GM11168 (cell line): ENCODE results near the gene RAB26.
"Not testable (repeated sequence)": the region's sequence is repeated elsewhere in the genome, so short reads cannot be mapped to it uniquely, and the experiment has no call there.

ENCODE experiments used
- in situ Hi-C: fragments of 300-500 bp; cut with MboI; formaldehyde crosslinking; loops from one replicate; pipeline ENCODE4 v1.12.0; 2022; ENCODE audit warnings: low sequenced_read_pairs; ENCODE audit not compliant: unreplicated experiment

Gene RAB26

DNA sequence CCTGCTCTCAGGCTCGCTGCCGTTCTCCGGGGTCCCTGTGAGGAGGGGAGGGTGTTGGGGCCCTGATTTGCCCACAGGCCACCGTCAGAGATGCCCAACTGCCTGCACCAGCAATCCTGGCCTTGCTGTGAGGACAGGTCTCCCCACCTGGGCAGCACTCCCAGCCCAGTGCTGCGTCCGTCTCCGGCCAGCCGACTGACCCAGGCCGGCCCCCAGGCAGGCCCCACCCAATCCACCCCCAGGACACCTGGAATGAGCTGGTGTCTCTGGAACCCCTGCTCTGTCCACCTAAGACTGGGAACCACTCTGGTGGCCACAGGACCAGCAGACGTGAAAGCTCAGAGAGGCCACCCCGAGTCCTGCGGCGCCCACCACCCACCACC lies 32.8 kb upstream of the RAB26 start:
- in situ Hi-C loops: no loop called here

DNA sequence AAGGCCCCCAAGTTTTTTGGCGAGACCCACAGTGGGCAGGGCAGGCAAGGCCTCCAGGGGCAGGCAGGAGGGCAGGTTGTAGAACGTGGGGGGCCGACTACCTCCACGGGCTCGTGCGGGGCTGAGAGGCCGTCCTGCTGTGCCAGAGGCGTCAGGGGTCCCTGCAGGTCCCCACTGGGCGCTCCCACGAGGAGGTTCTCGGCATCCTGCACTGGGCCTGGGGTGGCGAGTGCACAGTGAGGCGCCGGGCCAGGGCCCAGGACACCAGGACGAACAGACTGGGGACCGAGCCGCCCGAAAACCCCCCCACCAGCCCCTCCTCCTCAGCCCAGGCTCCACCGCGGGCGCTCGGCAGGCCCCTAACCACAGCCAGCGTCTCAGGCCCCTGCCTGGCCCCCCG lies 32.0 kb upstream of the RAB26 start:
- in situ Hi-C loops: not testable (repeated sequence)

DNA sequence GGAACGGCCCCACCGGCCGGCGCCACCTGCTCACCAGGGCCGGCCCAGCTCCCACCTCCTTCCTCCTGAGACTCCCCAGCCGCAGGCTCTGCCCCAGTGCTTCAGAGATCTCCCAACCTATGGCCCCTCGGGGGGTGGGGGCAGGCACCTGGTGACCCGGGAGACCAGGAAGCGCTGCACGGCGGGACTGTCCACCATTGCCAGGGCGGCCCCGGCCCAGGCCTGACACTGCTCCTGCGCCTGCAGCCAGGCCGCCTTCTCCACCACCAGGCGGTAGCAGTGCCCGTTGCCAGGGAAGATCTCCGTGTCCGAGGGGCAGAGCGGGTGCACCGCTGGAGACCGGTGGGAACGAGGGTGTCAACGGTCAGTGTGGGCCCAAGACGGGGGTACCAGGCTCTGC lies 31.1 kb upstream of the RAB26 start:
- in situ Hi-C loops: not testable (repeated sequence)

DNA sequence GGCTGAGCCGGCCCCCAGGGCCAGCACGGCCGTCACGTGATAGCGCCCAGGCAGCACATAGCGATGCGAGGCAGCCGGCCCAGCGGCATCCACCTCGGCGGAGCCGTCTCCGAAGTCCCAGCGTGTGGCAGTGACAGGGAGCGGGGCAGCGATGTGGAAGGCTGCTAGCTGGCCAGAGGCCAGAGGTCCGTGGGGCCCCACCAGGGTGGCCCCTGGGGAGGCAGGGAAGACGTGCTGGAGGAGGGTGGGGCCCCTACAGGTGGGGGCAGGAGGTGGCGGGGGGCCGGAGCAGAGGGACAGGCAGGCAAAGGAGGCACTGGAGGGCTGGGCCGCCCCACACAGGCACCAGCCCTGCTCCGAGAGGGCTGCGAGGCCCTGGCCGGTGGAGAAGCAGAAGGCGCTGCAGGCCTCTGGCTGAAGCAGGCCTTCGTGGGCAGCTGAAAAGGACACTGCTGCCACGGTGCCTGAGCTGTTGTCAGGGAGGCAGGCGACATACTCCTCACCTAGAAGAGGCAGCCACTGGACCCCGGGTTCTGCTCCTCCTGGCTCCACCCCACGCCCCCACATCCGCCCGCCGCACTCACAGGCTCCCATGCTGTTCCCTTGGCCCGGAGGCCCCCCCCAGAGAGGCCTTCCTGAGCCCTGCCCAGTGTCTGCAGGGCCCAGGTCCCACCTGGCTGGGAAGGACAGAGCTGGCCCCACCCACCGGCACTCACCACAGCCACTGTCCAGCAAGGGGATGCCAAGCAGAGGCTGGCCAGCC lies 30.3 kb upstream of the RAB26 start:
- in situ Hi-C loops: not testable (repeated sequence)

DNA sequence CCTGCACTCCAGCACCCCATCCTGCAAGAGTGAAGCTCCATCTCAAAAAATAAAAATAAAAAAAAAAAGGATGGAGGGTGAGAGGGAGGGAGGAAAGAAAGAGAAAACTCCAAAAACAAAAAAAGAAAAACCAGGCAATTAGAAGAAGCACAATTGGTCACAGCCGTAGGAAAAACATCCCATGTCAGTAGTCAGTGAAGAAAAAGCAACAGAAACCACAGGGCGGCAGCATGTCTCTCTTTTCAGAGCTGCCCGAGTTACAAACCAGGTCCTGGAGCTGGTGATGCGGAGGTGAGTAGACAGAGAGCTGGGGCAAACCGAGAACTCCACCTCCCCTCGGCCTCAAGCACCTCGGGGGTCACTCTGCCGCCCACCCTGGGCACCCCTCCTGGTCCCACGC lies 27.1 kb upstream of the RAB26 start:
- in situ Hi-C loops: not testable (repeated sequence)

DNA sequence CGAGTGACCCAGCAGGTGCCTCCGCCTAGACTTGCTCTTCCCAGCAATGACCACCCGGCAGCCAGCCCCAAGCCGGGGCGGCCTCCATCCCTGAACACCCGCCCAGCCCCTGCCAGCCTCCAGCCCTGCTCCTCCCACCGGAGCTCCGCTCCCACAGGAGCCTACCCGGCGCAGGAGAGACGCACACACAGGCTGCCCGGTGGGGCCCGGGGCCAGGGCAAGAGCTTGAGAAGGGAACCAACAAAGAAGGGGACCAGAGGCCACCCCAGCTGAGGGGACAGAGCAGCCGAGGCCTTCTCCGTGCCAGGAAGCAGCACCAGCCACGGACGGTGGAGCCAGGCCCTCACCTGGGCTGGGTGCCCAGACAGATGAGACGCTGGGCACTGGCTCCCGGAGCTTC lies 26.6 kb upstream of the RAB26 start:
- in situ Hi-C loops: no loop called here

DNA sequence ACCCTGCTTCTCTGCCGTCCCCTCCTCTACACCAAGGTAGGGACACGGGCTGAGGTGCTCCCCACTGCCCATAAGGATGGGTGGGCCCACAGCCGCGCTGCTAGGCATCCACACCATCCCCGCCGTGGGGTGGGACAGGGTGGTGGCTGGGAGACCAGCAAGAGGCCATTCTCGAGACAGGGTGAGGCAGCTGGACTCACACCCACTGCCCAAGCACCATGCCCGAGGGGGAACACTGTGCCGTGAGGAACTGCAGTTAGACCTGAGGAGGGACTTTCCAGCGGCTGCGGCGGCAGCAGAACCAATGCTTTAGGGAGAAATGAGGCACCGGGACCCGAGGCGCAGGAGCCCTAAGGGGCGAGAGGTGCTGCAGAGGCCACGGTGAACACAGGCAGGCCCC lies 26.0 kb upstream of the RAB26 start:
- in situ Hi-C loops: no loop called here

DNA sequence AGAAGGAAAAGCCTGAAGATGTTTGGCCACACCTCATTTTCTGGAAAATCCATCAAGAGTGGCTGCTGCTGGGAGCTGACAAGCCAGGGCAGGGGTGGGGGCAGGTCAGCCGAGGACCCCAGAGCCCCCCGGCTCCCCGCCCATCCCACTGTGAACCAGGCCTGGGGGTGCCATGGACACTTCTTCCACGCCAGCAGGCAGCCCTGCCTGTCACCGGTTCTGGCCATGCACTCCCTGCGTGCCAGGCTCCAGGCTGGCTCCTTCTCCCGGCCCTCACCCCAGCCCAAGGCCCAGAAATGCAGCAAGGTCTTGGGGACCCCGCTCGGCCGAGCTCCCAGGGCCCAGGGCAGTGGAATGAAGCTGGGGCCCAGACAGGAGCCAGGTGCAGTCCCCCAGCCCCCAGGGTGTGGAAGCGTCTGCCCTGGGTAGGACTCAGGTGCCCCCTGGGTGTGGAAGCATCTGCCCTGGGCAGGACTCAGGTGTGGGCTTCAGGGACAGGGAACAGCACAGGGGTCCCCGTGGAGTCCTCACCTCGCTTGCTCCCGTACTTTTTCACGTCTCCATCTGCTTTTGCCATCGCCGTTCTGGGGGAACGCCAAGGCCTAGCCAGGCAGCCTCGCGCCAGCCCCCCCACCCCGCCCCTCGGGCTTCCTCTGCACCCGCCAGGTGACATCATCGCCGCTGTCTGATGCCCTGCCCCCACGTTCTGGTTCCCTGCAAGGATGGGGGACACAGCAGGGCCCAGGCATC lies 25.3 kb upstream of the RAB26 start:
- in situ Hi-C loops: not testable (repeated sequence)

DNA sequence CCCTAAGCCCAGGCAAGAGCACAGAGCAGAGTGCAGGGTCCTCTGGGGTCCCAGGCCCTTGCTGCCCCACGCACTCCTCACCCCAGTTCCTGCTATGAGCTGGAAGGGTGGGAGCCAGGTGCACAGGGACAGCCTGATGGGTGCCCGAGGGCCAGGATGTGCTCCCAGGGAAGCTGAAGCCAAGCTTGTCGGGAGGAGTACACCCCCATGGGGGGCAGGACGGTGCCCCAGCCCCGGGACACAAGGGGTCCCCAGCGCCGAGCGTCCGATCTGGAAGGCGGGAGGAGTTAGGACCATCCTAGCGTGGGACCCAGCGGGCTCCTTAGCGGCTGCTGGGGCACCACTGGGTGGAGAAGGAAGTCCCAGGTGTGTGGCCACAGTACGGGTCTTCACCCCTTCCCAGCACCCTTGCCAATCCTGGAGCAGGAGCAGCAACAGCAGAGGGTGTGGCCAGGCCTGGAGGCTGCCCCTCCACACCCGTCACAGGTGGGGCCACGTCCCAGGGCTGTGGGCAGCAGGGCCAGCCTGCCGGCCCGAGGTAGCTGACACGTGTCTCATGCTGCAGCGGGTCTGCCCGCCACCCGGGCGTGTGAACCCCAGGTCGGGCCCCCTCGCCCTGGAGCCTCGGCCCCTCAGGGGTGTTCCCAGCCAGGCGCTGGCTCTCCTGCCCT lies 24.6 kb upstream of the RAB26 start:
- in situ Hi-C loops: not testable (repeated sequence)

DNA sequence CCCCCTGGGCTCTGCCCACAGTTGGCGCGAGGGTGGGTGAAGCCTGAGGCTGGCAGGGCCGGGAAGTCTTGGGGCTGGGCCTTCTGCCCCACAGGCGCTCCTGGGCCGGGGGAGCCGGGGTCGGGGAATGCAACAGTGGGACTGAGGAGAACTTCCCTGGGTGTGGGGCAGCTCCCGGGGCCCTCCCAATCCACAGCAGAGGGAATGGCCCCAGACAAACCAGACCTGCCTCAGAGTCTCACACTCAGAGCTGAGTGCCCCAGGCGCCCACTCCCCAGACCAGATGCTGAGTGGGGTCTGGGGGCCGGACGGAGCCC lies 24.1 kb upstream of the RAB26 start:
- in situ Hi-C loops: not testable (repeated sequence)

DNA sequence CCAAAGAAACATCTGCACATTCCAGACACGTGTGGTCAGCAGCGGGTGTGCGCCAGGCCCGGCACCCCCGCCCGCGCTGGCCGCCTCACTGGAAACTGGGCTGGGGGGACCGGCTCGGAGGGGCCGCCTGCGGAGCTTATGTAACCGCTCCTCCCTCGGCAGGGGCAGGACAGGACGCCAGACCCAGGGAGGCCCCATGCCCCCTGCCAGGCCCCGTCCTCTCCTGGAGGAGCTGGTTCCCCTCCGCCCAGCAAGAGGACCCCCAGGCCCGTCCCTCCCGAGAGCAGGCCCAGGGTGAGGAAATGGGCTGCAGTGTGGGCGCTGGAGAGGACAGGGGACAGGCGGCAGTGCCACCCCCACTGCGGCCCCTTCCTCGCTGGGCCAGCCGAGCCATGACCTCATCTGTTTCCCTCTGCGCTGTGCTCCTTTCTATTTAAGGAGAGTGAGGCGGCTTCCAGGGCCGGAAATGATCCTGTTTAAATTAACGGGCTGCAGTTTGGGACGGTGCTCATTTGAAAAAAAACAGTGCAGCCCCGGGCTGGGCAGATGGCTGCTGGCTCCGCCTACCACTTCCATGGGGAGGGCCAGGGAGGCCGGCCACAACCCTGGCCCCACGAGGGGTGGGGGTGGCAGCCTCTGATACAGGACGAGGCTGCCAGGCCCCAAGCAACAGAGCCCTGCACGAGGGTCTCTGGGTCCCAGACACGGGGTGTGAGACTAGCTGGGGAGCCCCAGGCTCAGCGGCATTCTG lies 23.6 kb upstream of the RAB26 start:
- in situ Hi-C loops: not testable (repeated sequence)

DNA sequence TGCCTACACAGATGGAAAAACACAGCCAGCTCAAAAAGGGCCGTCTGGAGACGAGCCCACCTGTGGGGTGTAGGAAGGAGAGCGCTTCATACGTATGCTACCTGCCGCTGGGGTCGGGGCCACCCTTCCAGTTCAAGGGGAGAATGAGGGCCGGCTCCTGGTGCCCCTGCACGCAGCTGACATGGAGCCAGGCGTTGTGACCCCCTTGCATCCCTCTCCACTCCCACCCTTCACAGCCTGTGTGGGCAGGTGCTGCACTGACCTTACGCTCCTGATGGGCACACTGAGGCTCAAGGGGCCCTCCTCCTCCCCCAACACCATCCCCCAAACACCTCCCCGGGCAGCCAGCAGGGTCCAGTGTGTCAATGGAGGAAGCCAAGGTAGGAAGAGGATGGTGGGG lies 22.8 kb upstream of the RAB26 start:
- in situ Hi-C loops: not testable (repeated sequence)

DNA sequence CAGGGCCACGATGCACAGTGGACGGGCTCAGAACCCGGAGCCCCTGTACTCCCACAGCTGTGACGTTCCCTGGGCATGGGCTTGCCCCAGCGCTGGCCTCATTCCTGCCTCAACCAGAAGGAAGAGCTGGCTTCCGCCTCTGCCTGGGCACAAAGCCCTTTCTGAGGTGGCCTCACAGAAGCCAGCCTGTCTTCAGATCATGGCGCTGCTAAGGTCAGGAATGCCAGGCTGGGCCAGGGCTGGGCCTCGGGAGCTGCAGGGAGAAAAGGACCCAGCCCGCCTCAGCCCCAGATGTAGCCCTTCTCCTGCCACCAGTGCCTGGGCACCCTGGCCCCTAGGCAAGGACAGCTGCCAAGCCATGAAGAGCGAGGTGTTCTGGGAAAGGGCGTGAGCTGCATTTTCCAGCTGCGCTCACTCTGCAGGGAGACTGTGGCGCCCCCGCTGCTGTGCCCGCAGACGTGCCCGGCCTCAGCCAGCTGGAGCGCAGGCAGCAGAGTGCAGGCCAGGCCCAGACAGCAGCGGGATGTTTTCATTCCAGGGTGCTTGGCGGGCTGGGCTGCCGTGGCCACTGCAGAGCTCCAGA lies 22.2 kb upstream of the RAB26 start:
- in situ Hi-C loops: not testable (repeated sequence)

DNA sequence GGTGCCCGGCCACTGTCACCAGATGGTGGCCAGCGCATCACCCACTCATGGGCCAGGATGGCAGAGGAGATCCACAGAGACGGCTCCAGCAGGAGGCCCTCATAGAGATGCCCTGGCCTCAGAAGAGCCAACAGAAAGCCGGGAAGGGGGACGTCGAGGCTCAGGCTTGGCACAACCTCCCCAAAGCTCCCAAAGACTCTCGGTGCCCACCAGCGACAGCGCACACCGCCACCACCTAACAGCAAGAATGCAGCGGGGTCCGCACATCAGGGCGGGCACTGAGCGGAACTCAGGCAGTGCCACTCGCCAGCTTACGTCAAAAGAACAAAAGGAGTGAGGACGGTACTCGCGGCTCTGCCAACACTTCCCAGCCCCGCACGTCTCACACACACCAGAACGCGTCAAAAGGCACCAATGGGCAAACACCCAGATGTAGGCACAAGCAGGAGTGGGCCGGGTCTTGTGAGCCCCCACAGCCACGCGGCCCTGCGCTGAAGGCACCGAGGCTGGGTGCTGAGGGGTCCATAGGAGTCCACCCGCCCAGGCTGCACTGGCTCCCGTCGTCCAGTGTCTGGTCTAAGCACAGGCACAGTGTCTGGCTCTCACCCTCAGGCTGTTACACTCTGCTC lies 21.4 kb upstream of the RAB26 start:
- in situ Hi-C loops: not testable (repeated sequence)

DNA sequence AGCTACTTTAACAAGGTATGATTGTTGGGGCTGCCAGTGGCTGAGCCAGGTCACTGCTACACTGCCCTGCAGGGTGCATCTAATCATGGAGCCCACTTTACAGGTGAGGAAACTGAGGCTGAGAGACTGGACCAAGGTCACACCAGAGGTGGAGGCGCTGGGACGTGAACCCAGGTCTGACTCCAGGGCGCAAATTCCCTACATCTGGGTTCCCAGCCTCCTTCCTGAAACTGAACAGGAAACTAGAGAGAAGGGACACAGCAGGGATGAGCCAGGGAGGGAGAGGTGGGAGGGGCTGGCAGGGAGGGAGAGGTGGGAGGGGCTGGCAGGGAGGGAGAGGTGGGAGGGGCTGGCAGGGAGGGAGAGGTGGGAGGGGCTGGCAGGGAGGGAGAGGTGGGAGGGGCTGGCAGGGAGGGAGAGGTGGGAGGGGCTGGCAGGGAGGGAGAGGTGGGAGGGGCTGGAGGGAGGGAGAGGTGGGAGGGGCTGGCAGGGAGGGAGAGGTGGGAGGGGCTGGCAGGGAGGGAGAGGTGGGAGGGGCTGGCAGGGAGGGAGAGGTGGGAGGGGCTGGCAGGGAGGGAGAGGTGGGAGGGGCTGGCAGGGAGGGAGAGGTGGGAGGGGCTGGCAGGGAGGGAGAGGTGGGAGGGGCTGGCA lies 20.7 kb upstream of the RAB26 start:
- in situ Hi-C loops: not testable (repeated sequence)

DNA sequence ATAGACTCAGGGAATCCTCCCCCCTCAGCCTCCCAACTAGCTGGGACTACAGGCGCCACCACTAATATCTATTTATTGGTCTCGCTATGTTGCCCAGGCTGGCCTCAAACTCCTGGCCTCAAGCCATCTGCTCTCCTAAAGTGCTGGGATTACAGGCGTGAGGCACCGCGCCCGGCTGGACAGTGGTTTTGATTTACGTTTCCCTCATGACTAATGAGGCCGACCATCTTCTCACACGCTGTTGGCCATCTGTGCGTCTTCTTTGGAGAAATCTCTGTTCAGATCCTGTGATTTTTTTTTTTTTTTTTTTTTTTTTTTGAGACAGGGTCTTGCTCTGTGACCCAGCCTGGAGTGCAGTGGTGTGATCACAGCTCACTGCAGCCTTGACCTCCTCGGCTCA lies 19.2 kb upstream of the RAB26 start:
- in situ Hi-C loops: not testable (repeated sequence)

DNA sequence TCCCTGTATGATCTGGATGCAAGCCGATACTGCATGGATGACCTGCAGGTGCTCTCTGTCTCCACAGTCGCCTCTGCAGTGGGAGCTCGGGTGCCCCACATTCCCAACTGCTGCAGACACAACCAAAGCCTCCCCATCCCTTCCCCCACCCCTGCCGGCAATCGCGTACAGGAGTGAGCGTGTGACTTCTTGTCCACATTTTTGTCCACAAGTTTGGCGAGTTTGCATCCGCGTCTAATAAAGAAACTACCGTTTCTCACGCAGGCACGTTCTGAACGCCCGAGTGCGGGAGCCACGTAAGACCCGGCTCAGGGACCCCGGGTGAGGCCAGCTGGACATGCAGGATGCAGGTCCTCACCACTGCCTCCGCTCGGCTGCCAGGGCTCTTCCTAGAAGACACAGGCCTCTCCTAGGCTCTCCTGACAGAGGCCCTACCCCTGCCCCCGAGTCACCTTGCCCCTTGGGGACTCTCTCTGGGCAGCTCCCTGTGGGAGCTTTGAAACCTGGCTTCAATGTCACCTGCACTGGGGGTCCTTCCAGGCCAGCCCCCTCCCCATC lies 18.5 kb upstream of the RAB26 start:
- in situ Hi-C loops: not testable (repeated sequence)

DNA sequence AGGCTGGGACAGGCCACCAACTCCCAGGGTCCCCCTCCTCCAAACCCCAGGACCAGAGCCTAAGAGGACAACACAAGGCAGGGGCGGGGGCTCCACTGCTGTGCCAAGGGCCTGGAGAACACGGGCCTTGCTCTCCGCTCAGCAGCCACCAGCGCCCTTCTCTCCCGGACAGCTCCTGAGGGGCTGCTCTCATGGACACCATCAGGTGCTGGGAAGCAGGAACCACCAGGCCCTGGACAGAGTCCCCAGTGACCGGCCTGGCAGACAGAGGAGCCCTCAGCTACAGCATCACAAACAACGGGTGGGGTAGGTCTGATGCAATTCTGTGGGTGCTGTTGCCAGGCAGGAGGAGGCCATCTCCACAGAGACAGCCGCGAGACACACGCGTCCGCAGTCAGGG lies 14.6 kb upstream of the RAB26 start:
- in situ Hi-C loops: not testable (repeated sequence)

DNA sequence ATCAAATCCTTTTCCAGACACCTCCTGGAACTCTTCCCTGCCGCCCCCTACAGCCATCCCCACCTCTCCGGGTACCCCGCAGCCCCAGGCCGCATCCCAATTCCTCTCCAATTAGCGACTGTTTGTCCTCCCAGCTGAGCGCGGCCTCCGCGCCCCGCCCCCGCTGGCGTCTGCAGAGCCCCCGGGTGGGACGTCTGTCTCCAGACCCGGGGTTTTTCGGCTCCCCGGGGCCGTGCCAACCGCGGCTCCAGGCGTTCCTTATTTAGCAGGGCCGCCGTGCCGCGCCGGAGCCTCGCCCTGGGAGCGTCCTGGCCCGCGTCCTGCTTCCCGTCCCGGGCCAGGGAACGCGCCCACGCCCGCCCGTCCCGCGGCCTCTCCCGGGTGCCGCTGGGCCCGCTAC lies 13.4 kb upstream of the RAB26 start:
- in situ Hi-C loops: not testable (repeated sequence)
